ENCODE results near the gene SHISAL1.
"Not testable (repeated sequence)": the region's sequence is repeated elsewhere in the genome, so short reads cannot be mapped to it uniquely, and the experiment has no call there.

The SHISAL1 gene

DNA sequence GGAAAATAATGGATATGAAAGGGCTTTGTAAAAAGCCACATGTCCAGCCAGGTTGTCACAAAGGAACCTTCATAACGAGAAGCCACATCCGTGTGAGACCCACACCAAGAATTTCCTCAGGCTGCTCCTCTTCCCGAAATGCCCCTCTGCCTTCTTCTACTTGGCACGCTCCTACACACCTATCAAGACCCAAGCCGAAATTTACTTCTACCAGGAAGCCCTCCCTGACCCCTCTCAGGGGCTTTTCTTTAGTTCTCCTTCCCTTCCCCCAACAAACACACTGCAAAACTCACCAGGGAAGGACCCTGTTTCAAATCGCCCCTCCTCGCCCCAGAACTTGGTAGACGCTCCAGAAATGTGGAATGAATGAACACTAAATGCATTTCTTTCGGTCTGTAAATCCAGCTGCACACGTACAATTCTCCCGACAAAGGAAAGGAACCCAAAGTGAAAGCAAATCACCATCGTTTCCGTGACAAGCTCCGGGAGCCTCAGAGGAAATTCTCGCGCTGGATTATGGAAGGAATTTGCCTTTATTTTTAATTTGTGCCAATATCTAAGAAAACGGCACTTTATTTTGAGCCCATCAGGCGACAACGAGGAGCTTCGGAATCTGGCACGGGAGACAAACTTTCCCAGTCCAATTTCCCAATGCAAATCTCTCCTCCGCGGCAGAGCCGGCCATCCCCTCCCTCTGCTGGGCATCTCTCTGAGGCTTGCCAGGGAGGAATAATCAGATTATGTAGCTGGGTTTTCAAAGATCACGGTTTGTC is 13.2 kb upstream of the SHISAL1 start:
- no peak for DNase-seq

DNA sequence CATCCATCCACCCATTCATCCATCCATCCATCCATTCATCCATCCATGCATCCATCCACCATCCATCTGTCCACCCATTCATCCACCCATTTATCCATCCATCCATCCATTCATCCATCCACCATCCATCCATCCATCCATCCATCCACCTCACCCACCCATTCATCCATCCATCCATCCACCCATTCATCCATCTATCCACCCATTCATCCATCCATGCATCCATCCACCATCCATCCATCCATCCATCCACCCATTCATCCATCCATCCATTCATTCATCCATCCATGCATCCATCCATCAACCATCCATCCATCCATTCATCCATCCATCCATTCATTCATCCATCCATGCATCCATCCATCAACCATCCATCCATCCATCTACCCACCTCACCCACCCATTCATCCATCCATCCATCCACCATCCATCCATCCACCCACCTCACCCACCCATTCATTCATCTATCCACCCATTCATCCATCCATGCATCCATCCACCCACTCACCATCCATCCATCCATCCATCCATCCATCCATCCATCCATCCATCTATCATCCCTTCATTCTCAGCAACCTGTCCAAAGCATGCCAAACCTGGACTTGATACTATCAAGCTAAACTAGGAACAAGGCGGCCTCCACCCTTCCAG is 10.5 kb upstream of the SHISAL1 start:
- not testable (repeated sequence) for DNase-seq

DNA sequence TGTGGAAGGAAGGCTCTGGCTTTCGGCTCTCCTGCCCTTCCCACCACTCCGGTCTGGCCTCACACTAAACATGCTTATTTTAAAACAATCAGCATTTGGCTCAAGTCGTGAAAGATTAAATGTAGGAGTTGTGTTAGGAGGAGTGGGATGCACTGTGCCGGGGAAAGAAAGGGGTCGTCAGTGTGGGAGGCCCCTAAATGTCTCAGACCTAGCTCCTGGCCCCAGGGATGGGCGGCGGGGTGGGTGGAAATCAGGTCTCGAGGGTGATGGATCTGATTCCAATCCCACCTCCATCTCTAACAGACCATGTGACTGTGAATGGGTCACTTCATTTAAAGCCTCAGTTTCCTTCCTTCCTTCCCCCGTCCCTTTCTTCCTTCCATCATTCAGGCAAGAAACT is 6.9 kb upstream of the SHISAL1 start:
- no peak for DNase-seq

DNA sequence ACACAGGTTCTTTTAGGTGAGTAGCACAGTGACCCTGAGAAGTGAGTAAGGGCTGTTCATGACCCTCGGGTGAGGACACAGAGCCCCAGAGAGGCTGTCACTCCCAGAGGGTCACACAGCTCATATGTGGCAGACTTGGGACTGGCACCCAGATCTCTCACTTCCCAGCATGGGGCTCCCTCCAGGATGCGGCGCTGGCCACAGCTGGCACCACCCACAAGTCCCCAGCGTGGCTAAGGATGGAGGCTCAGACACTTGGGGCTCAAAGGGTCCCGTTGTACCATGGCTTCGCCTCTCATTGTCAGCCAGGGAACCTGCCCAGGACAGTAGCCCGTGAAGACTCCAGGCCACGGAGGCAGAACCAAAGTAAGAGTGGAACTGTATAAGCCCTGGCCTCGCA is 6.0 kb upstream of the SHISAL1 start:
- DNase-seq, result no peak

DNA sequence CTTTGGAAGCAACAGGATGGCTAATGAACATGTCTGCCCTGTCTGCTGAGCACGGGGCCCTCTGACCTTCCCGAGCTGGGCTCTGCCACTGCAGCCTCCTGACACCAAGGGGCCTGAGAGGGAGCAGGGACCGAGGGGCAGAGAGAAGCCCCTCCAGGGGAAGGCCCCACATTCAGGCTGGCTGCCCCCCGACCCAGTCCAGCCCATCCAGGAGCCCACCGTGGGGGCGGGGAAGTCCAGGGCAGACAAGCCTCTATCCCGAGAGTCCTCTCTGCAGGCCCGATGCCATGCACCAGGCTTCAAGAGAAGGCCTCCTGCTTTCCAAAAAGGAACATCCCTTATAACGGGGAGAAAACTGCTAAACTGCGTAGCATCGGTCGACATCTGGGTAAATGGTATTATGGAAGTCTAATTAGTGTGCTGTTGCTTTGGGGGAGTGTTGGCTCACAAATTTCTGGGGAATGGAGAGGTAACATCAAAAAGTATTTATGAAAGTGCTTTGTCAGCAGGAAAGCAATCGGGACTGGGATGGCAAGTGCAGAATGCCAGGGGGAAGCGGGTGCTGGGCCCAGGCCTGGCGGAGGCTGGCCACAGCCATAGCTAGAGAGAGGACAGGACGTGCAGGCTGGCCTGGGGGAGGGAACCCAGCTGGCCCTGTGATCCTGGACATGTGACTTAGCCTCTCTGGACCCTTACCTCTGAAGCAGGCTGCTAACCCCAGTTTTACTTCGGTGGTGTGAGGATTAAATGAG is 5.3 kb upstream of the SHISAL1 start:
- no peak for DNase-seq

- DNase-seq, result no peak
Measured at GRCh38 chr22:44317123-44317444, 4.3 kb upstream of the SHISAL1 start.

GRCh38 chr22:44316393-44317122 is 3.8 kb upstream of the SHISAL1 start:
- DNase-seq, result no peak

DNA sequence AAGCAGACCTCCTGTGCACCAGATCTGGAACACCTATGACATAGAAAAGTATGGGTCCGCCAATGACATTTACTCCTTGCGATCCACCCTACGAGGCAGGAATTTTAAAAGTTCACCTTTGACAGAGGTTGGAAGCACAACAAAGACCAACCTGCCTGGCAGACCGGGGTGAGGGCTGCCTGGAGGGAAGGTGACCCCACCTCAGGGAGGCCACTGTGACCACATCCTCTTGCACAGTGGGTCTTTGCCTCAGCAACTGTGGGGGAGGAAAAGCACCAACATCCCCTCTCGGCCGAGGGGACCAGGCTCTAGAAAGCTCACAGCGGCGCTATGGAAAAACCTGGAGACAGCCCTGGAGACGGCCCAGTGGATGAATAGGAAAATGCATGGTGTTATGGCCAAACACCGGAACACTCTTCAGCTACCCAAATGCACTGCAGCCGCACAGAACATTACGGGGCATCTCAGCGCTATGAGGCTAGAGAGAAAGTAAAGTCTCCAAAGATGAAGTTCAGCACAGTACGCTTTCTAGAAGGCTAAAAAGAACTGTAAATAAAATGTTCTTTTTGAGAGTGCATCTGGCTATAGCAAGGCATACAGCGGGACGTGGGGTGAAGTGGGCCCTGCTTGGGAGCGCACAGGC is 1.8 kb upstream of the SHISAL1 start:
- no peak for DNase-seq

DNA sequence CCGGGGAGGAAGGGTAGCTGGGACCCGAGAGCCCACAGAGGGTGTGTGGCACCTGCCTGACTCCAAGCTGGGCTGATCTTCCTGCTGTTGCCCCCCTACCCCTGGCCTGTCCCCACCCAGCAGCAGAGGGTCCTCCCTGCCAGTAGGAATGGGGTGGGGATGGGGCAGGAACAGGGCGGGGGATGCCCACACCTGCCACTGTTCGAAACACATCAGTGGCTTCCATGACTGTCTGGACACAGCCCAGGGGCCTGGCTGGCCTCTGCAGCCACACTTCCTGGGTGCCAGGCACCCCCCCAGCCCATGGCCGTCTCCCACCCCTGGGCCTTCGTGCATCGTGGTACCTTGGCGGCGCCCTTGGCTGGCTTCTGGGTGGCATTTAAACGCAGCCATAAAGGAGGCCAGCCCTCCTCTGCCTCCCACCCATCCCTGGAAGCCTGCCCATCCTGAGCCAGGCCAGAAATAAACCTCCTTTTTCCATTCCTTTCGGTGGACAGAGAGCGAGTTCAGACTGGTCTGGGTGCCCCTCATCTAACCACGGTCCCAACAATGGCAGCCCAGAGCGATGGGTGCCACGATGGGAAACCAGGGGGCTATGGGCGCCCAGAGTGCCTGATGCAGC is 745 bp upstream of the SHISAL1 start:
- no peak for DNase-seq

- no peak for DNase-seq
Measured at GRCh38 chr22:44311855-44312170, 938 bp downstream of the SHISAL1 start.

DNA sequence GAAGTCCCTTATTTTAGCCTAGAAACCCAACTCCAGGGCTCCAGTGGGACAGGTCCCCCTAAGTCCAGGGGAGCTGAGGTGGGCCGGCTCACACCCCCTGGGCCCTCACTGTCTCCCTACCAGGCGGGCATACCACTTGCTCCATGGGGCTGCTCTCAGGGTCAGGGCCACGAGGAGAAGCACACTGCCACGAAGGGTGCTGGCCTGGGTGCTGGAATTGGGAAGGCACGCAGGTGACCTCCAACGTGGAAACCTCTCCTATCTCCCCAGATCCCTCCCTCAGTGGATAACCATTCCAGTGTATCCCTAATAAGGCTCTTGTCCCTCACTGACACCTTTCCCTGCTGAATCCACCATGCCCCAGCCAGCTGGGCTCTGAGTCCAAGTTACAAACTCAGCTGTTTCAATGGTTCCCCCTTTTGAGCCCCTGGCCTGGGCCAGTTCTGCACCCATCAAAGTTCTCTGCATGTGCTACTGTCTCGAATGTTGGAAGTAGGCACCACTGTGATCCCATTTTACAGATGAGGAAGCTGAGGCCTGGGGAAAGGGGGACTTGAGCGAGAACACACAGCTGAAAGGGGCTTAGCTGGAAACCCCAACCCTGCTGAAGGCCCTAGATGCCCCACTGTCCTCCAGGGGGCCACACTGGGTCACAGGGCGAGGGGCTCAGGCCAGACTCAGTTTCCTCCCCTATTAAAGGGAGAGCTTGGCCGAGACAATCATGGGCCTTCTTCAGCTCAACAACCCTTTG is 1.5 kb downstream of the SHISAL1 start:
- no peak for DNase-seq

GRCh38 chr22:44309647-44310046 is 3.1 kb downstream of the SHISAL1 start:
- no peak for DNase-seq

DNA sequence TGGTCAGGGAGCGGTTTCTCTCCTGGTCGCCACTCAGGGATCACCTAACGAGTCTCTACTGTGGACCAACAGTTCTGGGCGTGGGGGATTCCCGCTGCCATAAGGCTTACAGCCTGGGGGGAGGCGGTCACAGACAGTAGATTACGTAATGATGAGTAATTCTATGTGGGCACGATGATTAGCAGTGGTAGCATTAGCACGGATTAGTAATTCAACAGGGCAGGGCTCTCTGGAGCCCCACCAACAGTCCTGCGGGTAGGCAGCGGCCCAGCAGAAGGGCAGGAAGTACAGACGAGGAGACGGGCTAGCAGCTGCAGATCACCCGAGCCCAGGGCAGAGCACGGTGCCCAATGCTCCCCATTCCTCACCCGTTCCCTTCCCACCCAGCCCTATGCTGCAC is 3.6 kb downstream of the SHISAL1 start:
- DNase-seq, result no peak

DNA sequence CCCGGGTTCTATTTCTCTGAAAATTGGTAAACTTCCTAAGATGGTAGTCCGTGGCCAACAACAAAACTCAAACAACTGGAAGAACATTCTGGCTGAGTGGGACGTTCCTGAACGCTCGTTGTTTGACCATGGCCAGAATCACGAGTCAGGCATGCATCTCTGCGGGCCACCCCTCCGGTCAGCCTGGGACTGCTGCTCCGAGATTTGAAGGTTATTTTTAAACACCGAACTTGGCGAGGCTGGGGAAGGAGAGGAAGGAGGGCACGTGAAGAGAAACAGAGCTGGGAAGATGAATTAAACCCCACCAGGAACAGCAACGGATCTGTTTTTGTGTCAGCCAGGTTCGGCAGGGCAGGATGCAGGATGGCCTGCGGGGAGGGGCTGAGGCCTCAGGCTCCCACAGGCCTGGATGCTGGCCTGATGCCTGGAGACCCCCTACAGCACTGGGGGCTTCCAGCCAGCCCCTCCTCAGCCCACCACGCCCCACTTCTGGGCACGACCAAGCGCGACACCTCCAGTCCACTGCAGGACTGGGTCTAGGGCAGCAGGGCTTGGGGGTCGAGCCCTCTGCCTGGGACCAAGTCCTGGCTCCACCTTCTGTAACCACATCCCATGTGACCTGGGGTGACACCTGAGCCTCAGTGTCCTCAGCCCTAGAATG is 5.1 kb downstream of the SHISAL1 start:
- DNase-seq, result no peak

- no peak for DNase-seq
Measured at GRCh38 chr22:44305888-44306287, 6.9 kb downstream of the SHISAL1 start.

- DNase-seq, result no peak
Measured at GRCh38 chr22:44305455-44305854, 7.3 kb downstream of the SHISAL1 start.

DNA sequence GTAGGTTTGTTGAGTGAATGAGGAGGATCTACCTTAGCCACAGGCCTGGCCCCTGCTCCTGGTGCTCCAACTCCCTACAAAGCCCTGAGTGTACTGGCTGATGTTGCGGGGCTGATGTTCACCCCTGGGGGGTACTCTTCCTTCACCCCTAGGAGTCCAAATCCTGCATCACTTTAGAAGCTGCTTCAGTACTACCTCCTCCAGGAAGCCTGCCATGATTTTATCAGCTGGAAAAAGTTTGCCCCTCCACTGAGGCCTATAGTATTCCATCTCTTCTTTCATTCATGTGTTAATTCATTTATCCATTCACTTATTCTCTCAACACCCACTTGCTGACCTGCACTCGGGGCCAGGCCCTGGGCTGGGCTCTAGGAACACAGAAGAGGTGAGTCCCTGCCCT is 7.8 kb downstream of the SHISAL1 start:
- DNase-seq, result no peak

GRCh38 chr22:44304354-44304753 is 8.4 kb downstream of the SHISAL1 start:
- DNase-seq, result no peak

GRCh38 chr22:44302363-44302762 is 10.4 kb downstream of the SHISAL1 start:
- not testable (repeated sequence) for DNase-seq

DNA sequence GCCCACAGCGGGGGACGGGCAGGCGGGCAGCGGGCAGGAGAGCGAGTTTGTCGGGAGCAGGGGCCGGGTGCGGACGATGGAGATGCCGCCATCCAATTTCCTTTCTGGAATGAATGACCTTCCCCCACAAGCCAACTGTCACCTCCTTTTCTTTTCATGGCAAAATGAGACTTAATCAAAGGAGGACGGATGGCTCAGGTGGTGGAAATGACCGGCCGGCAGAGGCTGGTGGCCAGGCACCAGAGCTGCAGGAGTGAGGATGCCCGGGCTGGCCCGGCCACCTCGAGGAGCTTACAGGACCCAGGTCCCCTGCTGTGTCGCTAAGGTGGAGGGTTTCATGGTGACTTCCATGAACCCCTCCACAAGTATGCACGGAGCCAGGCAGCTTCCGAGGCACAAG is 11.7 kb downstream of the SHISAL1 start:
- DNase-seq, result no peak

- DNase-seq, result no peak
Measured at GRCh38 chr22:44299124-44299523, 13.6 kb downstream of the SHISAL1 start.
